ENCODE results near the gene ORM1.
"Not testable (repeated sequence)": the region's sequence is repeated elsewhere in the genome, so short reads cannot be mapped to it uniquely, and the experiment has no call there.

ORM1 gene

DNA sequence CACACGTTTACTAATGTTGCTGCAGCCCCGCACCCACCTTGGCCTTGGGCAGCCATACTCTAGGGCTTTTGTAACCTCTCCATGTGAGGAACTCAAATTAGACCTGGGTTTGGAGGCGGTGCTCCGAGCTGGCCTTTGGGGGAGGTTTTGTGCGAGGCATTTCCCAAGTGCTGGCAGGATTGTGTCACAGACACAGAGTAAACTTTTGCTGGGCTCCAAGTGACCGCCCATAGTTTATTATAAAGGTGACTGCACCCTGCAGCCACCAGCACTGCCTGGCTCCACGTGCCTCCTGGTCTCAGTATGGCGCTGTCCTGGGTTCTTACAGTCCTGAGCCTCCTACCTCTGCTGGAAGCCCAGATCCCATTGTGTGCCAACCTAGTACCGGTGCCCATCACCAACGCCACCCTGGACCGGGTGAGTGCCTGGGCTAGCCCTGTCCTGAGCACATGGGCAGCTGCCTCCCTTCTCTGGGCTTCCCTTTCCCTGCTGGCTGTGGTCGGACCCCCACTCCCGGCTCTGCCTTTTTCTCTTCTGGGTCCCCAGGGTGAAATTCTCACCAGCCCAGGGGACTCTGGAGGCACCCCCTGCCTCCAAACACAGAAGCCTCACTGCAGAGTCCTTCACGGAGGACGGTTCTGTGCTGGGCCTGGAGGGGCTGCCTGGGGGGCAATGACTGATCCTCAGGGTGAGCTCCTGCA lies at the start of gene ORM1:
Gene ORM1 (plus strand): TSS at position 268 of the 701 bp plus-strand sequence. CDS start 36 bp downstream, at position 304.
- not testable (repeated sequence) for DNase-seq (ENCODE audit: low spot score in 2 of 2); H3K36me3 Mint-ChIP-seq; H3K9me3 Mint-ChIP-seq; ATAC-seq
- Mint-ChIP-seq H3K4me1 (peaks cover 12% of the 10 kb centered on the region), H3K27ac (peak within 1 kb of the TSS; percentile 40), H3K4me3 (peak within 1 kb of the TSS; percentile 51)

DNA sequence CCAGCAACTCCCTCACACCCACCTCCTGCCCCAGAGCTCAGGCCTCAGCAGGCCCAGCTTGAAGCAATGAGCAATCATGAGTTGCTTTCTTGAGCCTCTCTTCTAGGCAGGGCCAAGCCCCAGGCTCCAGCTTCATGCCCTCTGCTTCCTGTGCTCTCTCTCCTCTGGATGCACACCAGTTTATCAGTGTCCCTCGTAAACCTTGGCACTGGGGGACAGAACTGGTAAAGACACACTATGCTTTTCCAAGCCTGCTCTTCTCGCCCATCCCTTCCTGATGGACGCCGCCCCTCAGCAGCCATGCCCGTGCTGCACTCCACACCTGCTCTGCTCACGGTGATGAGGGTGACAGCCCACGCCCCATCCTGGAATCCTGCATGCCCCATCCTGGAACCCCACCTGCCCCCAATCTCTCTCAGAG lies 49.4 kb upstream of the ORM1 start:
- DNase-seq (ENCODE audit: low spot score in 2 of 2) (no peak), ATAC-seq (no peak)
- peaks cover 3% of the 10 kb centered on the region for H3K9me3 Mint-ChIP-seq
- H3K4me1 Mint-ChIP-seq = no peaks in the 10 kb centered on the region
- H3K36me3 Mint-ChIP-seq = no peaks in the 10 kb centered on the region
- no peak overlapping the region for H3K4me3 Mint-ChIP-seq
- no peak overlapping the region for H3K27ac Mint-ChIP-seq

- DNase-seq (ENCODE audit: low spot score in 2 of 2) (no peak), ATAC-seq (no peak)
- Mint-ChIP-seq H3K4me3 (no peak overlapping the region), H3K36me3 (no peaks in the 10 kb centered on the region), H3K4me1 (no peaks in the 10 kb centered on the region), H3K9me3 (peaks cover 3% of the 10 kb centered on the region), H3K27ac (no peak overlapping the region)
These were observed 48.7 kb upstream of the ORM1 start for GRCh38 chr9:114274217-114274616.

DNA sequence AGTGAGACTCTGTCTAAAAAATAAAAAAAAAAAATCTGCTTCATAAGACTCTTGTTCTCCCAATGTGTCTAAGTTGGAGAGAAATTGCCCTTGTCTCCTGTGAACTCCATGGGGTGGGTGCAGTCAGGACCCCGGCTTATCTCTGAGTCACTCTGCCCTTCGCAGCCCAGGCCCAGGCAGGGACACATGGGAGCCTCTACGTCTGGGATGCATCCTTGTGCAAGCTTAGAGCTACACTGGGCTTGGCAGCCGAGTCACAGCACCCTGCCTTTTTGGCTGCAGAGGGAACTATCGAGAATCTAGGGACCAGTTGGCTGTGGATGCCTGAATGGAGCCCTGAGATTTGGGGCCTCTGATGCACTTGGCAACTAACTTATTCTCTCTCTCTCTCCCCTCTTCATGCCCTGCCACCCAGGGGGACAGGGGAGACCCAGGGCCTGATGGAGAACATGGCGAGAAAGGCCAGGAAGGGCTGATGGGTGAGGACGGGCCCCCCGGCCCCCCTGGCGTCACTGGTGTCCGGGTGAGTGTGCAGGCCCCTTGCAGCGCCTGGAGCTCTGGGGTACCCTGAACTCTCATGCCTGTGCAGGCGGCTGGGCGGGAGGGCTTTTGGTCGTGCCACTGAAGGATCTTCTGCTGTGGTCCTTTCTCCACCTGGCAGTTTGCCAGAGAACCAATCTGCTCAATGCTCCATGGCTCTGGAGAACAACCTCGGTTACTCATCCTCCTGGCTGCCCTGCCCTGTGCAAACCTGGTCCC lies 47.5 kb upstream of the ORM1 start:
- Mint-ChIP-seq H3K36me3 (no peaks in the 10 kb centered on the region), H3K27ac (no peak overlapping the region), H3K4me1 (no peaks in the 10 kb centered on the region), H3K4me3 (no peak overlapping the region), H3K9me3 (peaks cover 3% of the 10 kb centered on the region)
- no peak for ATAC-seq
- DNase-seq (ENCODE audit: low spot score in 2 of 2) = no peak

DNA sequence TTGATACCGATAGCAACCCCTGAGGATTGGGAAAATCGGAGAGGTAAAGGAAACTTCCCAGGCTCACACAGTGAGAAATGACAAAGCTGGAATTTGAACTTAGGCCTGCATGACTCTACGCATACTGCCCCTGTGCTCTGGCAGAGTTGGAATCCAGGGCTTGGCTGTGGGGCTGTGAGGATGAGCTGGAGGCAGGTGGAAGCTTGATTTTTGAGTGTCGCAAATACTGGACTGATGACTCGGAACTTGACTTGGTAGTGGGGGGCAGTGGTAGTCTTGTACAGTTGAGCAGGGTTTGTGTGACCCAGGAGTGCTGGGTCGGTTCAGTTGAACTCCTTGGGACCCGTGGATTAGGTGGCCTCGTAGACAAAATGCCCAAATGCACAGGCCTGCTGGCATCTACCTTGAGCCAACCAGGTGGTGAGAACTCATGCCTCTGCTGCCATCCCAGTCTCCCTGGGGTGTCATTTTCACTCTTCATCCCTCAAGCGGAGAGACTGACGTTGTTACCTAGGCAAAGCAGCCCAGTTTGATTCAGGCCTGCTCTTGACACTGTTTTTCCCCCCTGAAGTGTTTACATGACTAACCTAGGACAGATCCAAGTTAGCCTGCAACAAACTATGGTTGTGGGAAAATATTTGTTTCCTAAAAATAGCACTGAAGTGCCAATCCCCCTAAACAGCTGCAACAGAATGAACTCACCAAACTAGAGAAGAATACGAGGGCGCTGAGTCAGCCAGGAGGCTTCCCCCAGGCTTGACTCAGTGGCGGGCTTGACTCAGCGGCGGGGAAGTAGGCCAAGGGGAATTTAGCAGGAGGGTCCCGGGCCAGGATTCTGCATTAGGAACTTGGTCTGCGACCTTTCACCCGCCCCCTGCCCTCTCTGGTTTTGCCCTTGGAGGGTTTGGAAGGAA lies 45.7 kb upstream of the ORM1 start:
- Mint-ChIP-seq H3K4me3 (no peak overlapping the region), H3K36me3 (no peaks in the 10 kb centered on the region), H3K9me3 (peaks cover 3% of the 10 kb centered on the region), H3K27ac (no peak overlapping the region), H3K4me1 (no peaks in the 10 kb centered on the region)
- DNase-seq (ENCODE audit: low spot score in 2 of 2) (no peak), ATAC-seq (peak; percentile 42)

GRCh38 chr9:114278356-114278755 lies 44.5 kb upstream of the ORM1 start:
- peaks cover 3% of the 10 kb centered on the region for H3K9me3 Mint-ChIP-seq
- ATAC-seq = no peak
- DNase-seq (ENCODE audit: low spot score in 2 of 2) = no peak
- no peak overlapping the region for H3K27ac Mint-ChIP-seq
- H3K4me1 Mint-ChIP-seq = peaks cover 10% of the 10 kb centered on the region
- H3K4me3 Mint-ChIP-seq = no peak overlapping the region
- H3K36me3 Mint-ChIP-seq = no peaks in the 10 kb centered on the region

GRCh38 chr9:114278881-114279570 lies 43.9 kb upstream of the ORM1 start:
- no peak for DNase-seq (ENCODE audit: low spot score in 2 of 2)
- no peak overlapping the region for H3K27ac Mint-ChIP-seq

GRCh38 chr9:114279693-114280092 lies 43.2 kb upstream of the ORM1 start:
- Mint-ChIP-seq H3K9me3 (peaks cover 3% of the 10 kb centered on the region), H3K4me3 (no peak overlapping the region), H3K4me1 (peaks cover 10% of the 10 kb centered on the region), H3K27ac (no peak overlapping the region), H3K36me3 (no peaks in the 10 kb centered on the region)
- DNase-seq (ENCODE audit: low spot score in 2 of 2) (no peak), ATAC-seq (no peak)

More at GRCh38 chr9:114278881-114279570, 43.9 kb upstream of the ORM1 start:
- no peak for ATAC-seq
- peaks cover 3% of the 10 kb centered on the region for H3K9me3 Mint-ChIP-seq
- no peak overlapping the region for H3K4me3 Mint-ChIP-seq
- H3K36me3 Mint-ChIP-seq = no peaks in the 10 kb centered on the region
- H3K4me1 Mint-ChIP-seq = peaks cover 10% of the 10 kb centered on the region

- no peak overlapping the region for H3K4me3 Mint-ChIP-seq
- H3K4me1 Mint-ChIP-seq = peaks cover 10% of the 10 kb centered on the region
- no peak for ATAC-seq
- no peak overlapping the region for H3K27ac Mint-ChIP-seq
- H3K36me3 Mint-ChIP-seq = no peaks in the 10 kb centered on the region
- H3K9me3 Mint-ChIP-seq = peaks cover 3% of the 10 kb centered on the region
- no peak for DNase-seq (ENCODE audit: low spot score in 2 of 2)
These were observed 42.0 kb upstream of the ORM1 start for GRCh38 chr9:114280636-114281472.

DNA sequence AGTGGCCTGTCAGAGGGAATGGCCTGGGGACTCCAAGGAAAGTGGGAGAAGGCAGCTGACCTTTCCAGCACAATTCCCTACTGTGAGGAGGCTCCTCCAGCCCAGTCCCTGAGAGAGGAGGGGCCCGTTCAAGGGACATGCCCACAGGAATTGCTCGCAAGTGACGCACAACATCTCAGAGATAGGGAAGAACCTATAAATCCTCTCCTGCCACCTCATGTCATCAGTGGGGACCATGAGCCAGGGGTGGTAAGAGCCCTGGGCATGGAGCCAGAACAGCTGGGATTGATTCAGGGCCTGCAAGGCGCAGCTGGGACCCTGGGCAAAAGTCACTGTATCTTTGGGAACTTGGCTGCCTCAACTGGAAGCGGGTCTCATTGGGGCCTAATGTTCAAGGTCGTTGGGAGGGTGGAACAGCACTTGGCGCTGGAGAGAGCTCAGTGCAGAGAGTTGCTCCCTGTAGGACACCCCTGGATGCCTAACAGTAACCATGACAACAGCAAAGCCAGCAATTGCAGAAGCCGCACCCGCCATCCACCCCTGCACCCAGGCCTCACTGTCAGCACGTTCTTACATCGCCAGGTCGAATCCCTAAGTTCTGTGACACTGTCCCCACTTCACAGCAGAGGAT lies 41.3 kb upstream of the ORM1 start:
- DNase-seq (ENCODE audit: low spot score in 2 of 2) = no peak
- no peaks in the 10 kb centered on the region for H3K36me3 Mint-ChIP-seq
- no peak for ATAC-seq
- peaks cover 3% of the 10 kb centered on the region for H3K9me3 Mint-ChIP-seq
- H3K27ac Mint-ChIP-seq = no peak overlapping the region
- H3K4me3 Mint-ChIP-seq = no peak overlapping the region
- peaks cover 10% of the 10 kb centered on the region for H3K4me1 Mint-ChIP-seq

- Mint-ChIP-seq H3K36me3 (no peaks in the 10 kb centered on the region), H3K4me1 (peaks cover 10% of the 10 kb centered on the region), H3K4me3 (no peak overlapping the region), H3K9me3 (peaks cover 3% of the 10 kb centered on the region), H3K27ac (no peak overlapping the region)
- DNase-seq (ENCODE audit: low spot score in 2 of 2) = no peak
- ATAC-seq = no peak
These were observed 40.8 kb upstream of the ORM1 start for GRCh38 chr9:114282104-114282485.

- H3K4me3 Mint-ChIP-seq = no peak overlapping the region
- H3K9me3 Mint-ChIP-seq = peaks cover 3% of the 10 kb centered on the region
- H3K4me1 Mint-ChIP-seq = peaks cover 10% of the 10 kb centered on the region
- H3K36me3 Mint-ChIP-seq = no peaks in the 10 kb centered on the region
- ATAC-seq (peak; percentile 46), DNase-seq (ENCODE audit: low spot score in 2 of 2) (no peak)
- no peak overlapping the region for H3K27ac Mint-ChIP-seq
These were observed 40.4 kb upstream of the ORM1 start for GRCh38 chr9:114282507-114282906.

- DNase-seq (ENCODE audit: low spot score in 2 of 2) (peak in 1 of 2 donors; percentile 57), ATAC-seq (peak; percentile 84)
- Mint-ChIP-seq H3K9me3 (peaks cover 3% of the 10 kb centered on the region), H3K4me3 (no peak overlapping the region), H3K36me3 (no peaks in the 10 kb centered on the region), H3K27ac (no peak overlapping the region), H3K4me1 (peaks cover 10% of the 10 kb centered on the region)
These were observed 40.0 kb upstream of the ORM1 start for GRCh38 chr9:114282926-114283325.

Measured in stimulated activated effector memory CD8-positive, alpha-beta T cell treated with anti-CD3 and anti-CD28 coated beads, Interleukin-12 subunit alpha, Interleukin-12 subunit beta, amount 100 ng/mL, for 72 hours (primary cell).